HepG2 (cell line): ENCODE data around the gene ZNF620. TPM values are rescaled to one million over a fixed set of nuclear protein-coding genes. Genes with fewer than 3 reads are reported as not detected.

Source experiments
- BORCS8-MEF2B ChIP-seq: sonication (generic); formaldehyde crosslinking; IDR thresholded peaks from 2 replicates; pipeline ENCODE4 v1.8.0; 2022; ENCODE audit warnings: mild to moderate bottlenecking, missing genetic modification reagents
- CREB3 ChIP-seq: sonication (generic); formaldehyde crosslinking; IDR thresholded peaks from 2 replicates; pipeline ENCODE4 v1.5.0; 2020; ENCODE audit warnings: missing genetic modification reagents
- FOSL2 ChIP-seq: sonication (generic); formaldehyde crosslinking; IDR thresholded peaks from 2 replicates; pipeline ENCODE4 v1.4.0; 2020; ENCODE audit warnings: missing genetic modification reagents
- GFI1 ChIP-seq: sonication (generic); formaldehyde crosslinking; IDR thresholded peaks from 2 replicates; pipeline ENCODE4 v1.5.0; 2020; ENCODE audit warnings: missing genetic modification reagents, mild to moderate bottlenecking, borderline replicate concordance
- LBX2 ChIP-seq: sonication (generic); formaldehyde crosslinking; IDR thresholded peaks from 2 replicates; pipeline ENCODE4 v1.5.0; 2020; ENCODE audit warnings: missing genetic modification reagents, mild to moderate bottlenecking, borderline replicate concordance
- MAX ChIP-seq: IDR thresholded peaks from 2 replicates; pipeline ENCODE4 v1.6.1; 2012; ENCODE audit warnings: inconsistent platforms
- MIER3 ChIP-seq: IDR thresholded peaks from 2 replicates; pipeline ENCODE4 v1.6.1; 2016; ENCODE audit warnings: missing compliant biosample characterization, borderline replicate concordance
- NKX3-1 ChIP-seq: sonication (generic); formaldehyde crosslinking; IDR thresholded peaks from 2 replicates; pipeline ENCODE4 v1.5.0; 2020; ENCODE audit warnings: missing genetic modification reagents
- PHB2 ChIP-seq: fragments of 450-650 bp; IDR thresholded peaks from 2 replicates; pipeline ENCODE4 v1.6.1; 2018; ENCODE audit not compliant: partially characterized antibody
- PHF21A ChIP-seq: sonication (generic); formaldehyde crosslinking; IDR thresholded peaks from 2 replicates; pipeline ENCODE4 v1.5.0; 2020; ENCODE audit warnings: mild to moderate bottlenecking, missing genetic modification reagents
- PLRG1 ChIP-seq: fragments of 450-650 bp; conservative IDR thresholded peaks from 2 replicates; pipeline ENCODE4 v1.6.1; 2016
- REST ChIP-seq, 2 experiments: IDR thresholded peaks; 2 replicates each; pipeline ENCODE4 v1.6.1; 2011 to 2012; ENCODE audit warnings: low read length in 2 of 2, borderline replicate concordance in 1 of 2, low read depth in 1 of 2, mild to moderate bottlenecking in 1 of 2, moderate library complexity in 1 of 2
- SIX1 ChIP-seq: sonication (generic); formaldehyde crosslinking; IDR thresholded peaks from 2 replicates; pipeline ENCODE4 v1.4.0; 2020; ENCODE audit warnings: missing genetic modification reagents, borderline replicate concordance
- TEAD2 ChIP-seq: sonication (generic); formaldehyde crosslinking; IDR thresholded peaks from 2 replicates; pipeline ENCODE4 v1.9.0; 2021; ENCODE audit warnings: missing genetic modification reagents
- THAP11 ChIP-seq: IDR thresholded peaks from 2 replicates; pipeline ENCODE4 v1.6.1; 2016; ENCODE audit warnings: missing biosample characterization, missing genetic modification reagents
- THRA ChIP-seq: sonication (generic); formaldehyde crosslinking; IDR thresholded peaks from 2 replicates; pipeline ENCODE4 v1.4.0; 2020; ENCODE audit warnings: missing genetic modification reagents, borderline replicate concordance
- THYN1 ChIP-seq: sonication (generic); formaldehyde crosslinking; IDR thresholded peaks from 2 replicates; pipeline ENCODE4 v1.8.1; 2023; ENCODE audit warnings: low read depth, mild to moderate bottlenecking, moderate library complexity, missing genetic modification reagents, borderline replicate concordance
- ZBTB1 ChIP-seq: sonication (generic); formaldehyde crosslinking; IDR thresholded peaks from 2 replicates; pipeline ENCODE4 v1.4.0; 2020; ENCODE audit warnings: missing genetic modification reagents, borderline replicate concordance
- ZEB1 ChIP-seq: IDR thresholded peaks from 2 replicates; pipeline ENCODE4 v1.6.1; 2012; ENCODE audit warnings: mild to moderate bottlenecking, low read depth, inconsistent platforms; ENCODE audit not compliant: insufficient replicate concordance
- ZMAT3 ChIP-seq: sonication (generic); formaldehyde crosslinking; conservative IDR thresholded peaks from 2 replicates; pipeline ENCODE4 v1.7.0; 2021; ENCODE audit warnings: missing genetic modification reagents
- ZNF263 ChIP-seq: sonication (generic); formaldehyde crosslinking; IDR thresholded peaks from 2 replicates; pipeline ENCODE4 v1.4.0; 2020; ENCODE audit warnings: missing genetic modification reagents
- ZNF468 ChIP-seq: sonication (generic); formaldehyde crosslinking; IDR thresholded peaks from 2 replicates; pipeline ENCODE4 v1.8.0; 2022; ENCODE audit warnings: mild to moderate bottlenecking, moderate library complexity, missing genetic modification reagents
- ZNF713 ChIP-seq: sonication (generic); formaldehyde crosslinking; IDR thresholded peaks from 2 replicates; pipeline ENCODE4 v1.4.0; 2020; ENCODE audit warnings: mild to moderate bottlenecking, missing genetic modification reagents
- ZNF878 ChIP-seq: sonication (generic); formaldehyde crosslinking; IDR thresholded peaks from 2 replicates; pipeline ENCODE4 v1.8.1; 2023; ENCODE audit warnings: mild to moderate bottlenecking, missing genetic modification reagents, moderate library complexity
- polyA plus RNA-seq, 8 experiments: library from polyadenylated mRNA; depleted of rRNA in 3 of 8; stranded (reverse) in 7 of 8; unstranded in 1 of 8; fragments of >200 nt; fragmentation: Illumina TruSeq in 4 of 8; extraction: Trizol in 4 of 8; gene quantifications; 2 replicates each; pipeline versions ENCODE4 v1.2.1 to v1.2.3, GENCODE V29; 2011 to 2016; ENCODE audit warnings: low read depth in 4 of 8, missing spikeins in 1 of 8, mixed read lengths in 1 of 8; ENCODE audit not compliant: insufficient read depth in 1 of 8
- total RNA-seq, 5 experiments: library from RNA; depleted of rRNA; stranded (reverse); fragments of >200 nt; fragmentation: Illumina TruSeq; extraction: Trizol; gene quantifications; 2 replicates each; pipeline ENCODE4 v1.2.3, GENCODE V29; 2016; ENCODE audit warnings: low read depth in 1 of 5

Gene ZNF620
- total and polyA plus RNA-seq, 2 of the 13 experiments (the other 11 are each of a cell fraction or from before 2014, with no cell fraction given): 2.3 to 12.2 TPM

GRCh38 chr3:40456940-40457823 lies 48.7 kb upstream of the ZNF620 start, which contains the start of gene RPL14 (continued):
- peak in 1 of 2 experiments; percentile 6; a peak in 1 of 4 replicates for TF ChIP-seq REST (IDR thresholded peaks at IDR 0.05; ENCODE audit: borderline replicate concordance in 1 of 2, low read depth in 1 of 2, low read length in 2 of 2)
- no peak for TF ChIP-seq PHB2
- TF ChIP-seq SIX1 (CRISPR knock-in tag): no peak
- no peak; the same call in 1 of the 2 replicates for TF ChIP-seq MIER3
- TF ChIP-seq ZMAT3 (CRISPR knock-in tag): peak; percentile 76; the same call in 1 of the 2 replicates
- peak; percentile 30; the same call in 1 of the 2 replicates for TF ChIP-seq FOSL2
- peak; percentile 91 for TF ChIP-seq THAP11 (CRISPR knock-in tag)
- TF ChIP-seq BORCS8-MEF2B (CRISPR knock-in tag): peak; percentile 84
- no peak for TF ChIP-seq ZBTB1 (CRISPR knock-in tag)
- 0 out of 2 replicates have a peak, but pooled peaks have one; percentile 15 for TF ChIP-seq PHF21A
- no peak for TF ChIP-seq PLRG1
- no peak for TF ChIP-seq CREB3
- TF ChIP-seq TEAD2 (CRISPR knock-in tag): 0 out of 2 replicates have a peak, but pooled peaks have one; percentile 48
- TF ChIP-seq ZNF878 (CRISPR knock-in tag): no peak
- TF ChIP-seq NKX3-1 (CRISPR knock-in tag): no peak
- TF ChIP-seq ZNF713 (CRISPR knock-in tag): 0 out of 2 replicates have a peak, but pooled peaks have one; percentile 59
- peak; percentile 46; the same call in 1 of the 2 replicates for TF ChIP-seq THRA (CRISPR knock-in tag)
- no peak for TF ChIP-seq ZNF263 (CRISPR knock-in tag)
- TF ChIP-seq MAX: peak; percentile 95
- TF ChIP-seq ZEB1: no peak
- TF ChIP-seq GFI1 (CRISPR knock-in tag): peak; percentile 52
- 0 out of 2 replicates have a peak, but pooled peaks have one; percentile 81 for TF ChIP-seq ZNF468 (CRISPR knock-in tag)
- no peak for TF ChIP-seq THYN1 (CRISPR knock-in tag)
- no peak for TF ChIP-seq LBX2 (CRISPR knock-in tag)
